SK-N-SH (cell line): ENCODE measurements around the gene CCN6.

Source experiments
- CTCF ChIP-seq: fragments of 200-600 bp; sonication (generic); IDR thresholded peaks from 2 replicates; pipeline ENCODE4 v1.6.1; 2017; ENCODE audit warnings: antibody characterized with exemption, mild to moderate bottlenecking, moderate library complexity
- EP300 ChIP-seq, 2 experiments: IDR thresholded peaks; 2 replicates each; pipeline versions ENCODE4 v1.4.0 to v1.6.1; 2012; ENCODE audit warnings: borderline replicate concordance in 1 of 2, low read depth in 1 of 2, low read length in 1 of 2
- EZH2phosphoT487 ChIP-seq: fragments of 200-600 bp; sonication (generic); IDR thresholded peaks from 2 replicates; pipeline ENCODE4 v1.6.1; 2017; ENCODE audit warnings: low read depth, mixed run types, mild to moderate bottlenecking, antibody characterized with exemption, moderate library complexity, borderline replicate concordance
- FOSL2 ChIP-seq: IDR thresholded peaks from 2 replicates; pipeline ENCODE4 v1.4.0; 2012; ENCODE audit warnings: low read depth, mild to moderate bottlenecking, moderate library complexity, borderline replicate concordance
- POLR2AphosphoS5 ChIP-seq: IDR thresholded peaks from 2 replicates; pipeline ENCODE4 v1.6.1; 2012; ENCODE audit warnings: low read depth, low read length
- REST ChIP-seq: IDR thresholded peaks from 2 replicates; pipeline ENCODE4 v1.6.1; 2012; ENCODE audit warnings: mild to moderate bottlenecking, low read depth, low read length, moderate library complexity

GRCh38 chr6:112010328-112010727 lies 43.6 kb upstream of the CCN6 start:
- TF ChIP-seq CTCF (0 out of 2 replicates have a peak, but pooled peaks have one; percentile 13), FOSL2 (no peak), REST (no peak), EZH2phosphoT487 (no peak), POLR2AphosphoS5 (no peak), EP300 (IDR thresholded peaks at IDR 0.05; ENCODE audit: borderline replicate concordance in 1 of 2, low read depth in 1 of 2, low read length in 1 of 2) (no peak)
